MM.1S (cell line): ENCODE results near the gene ATP5F1D.

Experiments
- DNase-seq: peaks from one replicate; pipeline ENCODE4 v3.0.0-alpha.2; 2015
- H2AFZ ChIP-seq: fragments of 300-600 bp; sonication (generic); 2 replicates; pipeline ENCODE4 v1.6.0; 2016; ENCODE audit warnings: antibody characterized with exemption, low read length
- H3F3A ChIP-seq: fragments of 300-600 bp; sonication (generic); 2 replicates; pipeline ENCODE4 v1.6.1; 2016; ENCODE audit warnings: mild to moderate bottlenecking, antibody characterized with exemption, low read length, moderate library complexity, mixed read lengths; ENCODE audit not compliant: insufficient read depth
- H3K27ac ChIP-seq: fragments of 300-600 bp; sonication (generic); 2 replicates; pipeline ENCODE4 v1.5.1; 2016; ENCODE audit warnings: mild to moderate bottlenecking, low read length
- H3K27me3 ChIP-seq: fragments of 300-600 bp; sonication (generic); replicated peaks from 2 replicates; pipeline ENCODE4 v1.6.0; 2016; ENCODE audit warnings: low read length; ENCODE audit not compliant: insufficient read depth
- H3K36me3 ChIP-seq: fragments of 300-600 bp; sonication (generic); replicated peaks from 2 replicates; pipeline ENCODE4 v1.6.1; 2016; ENCODE audit warnings: mild to moderate bottlenecking, low read length, mixed read lengths; ENCODE audit not compliant: insufficient read depth
- H3K4me1 ChIP-seq: fragments of 300-600 bp; sonication (generic); 2 replicates; pipeline ENCODE4 v1.6.1; 2016; ENCODE audit warnings: low read length, mixed read lengths
- H3K4me2 ChIP-seq: fragments of 300-600 bp; sonication (generic); 2 replicates; pipeline ENCODE4 v1.6.0; 2016; ENCODE audit warnings: low read depth, low read length
- H3K4me3 ChIP-seq: fragments of 300-600 bp; sonication (generic); 2 replicates; pipeline ENCODE4 v1.5.1; 2016; ENCODE audit warnings: low read length, mixed read lengths
- H3K79me2 ChIP-seq: fragments of 300-600 bp; sonication (generic); 2 replicates; pipeline ENCODE4 v1.6.1; 2016; ENCODE audit warnings: mixed run types, low read length, mixed read lengths
- H3K9ac ChIP-seq: fragments of 300-600 bp; sonication (generic); 2 replicates; pipeline ENCODE4 v1.6.1; 2016; ENCODE audit warnings: low read length, mixed read lengths
- H3K9me2 ChIP-seq: fragments of 300-600 bp; sonication (generic); replicated peaks from 2 replicates; pipeline ENCODE4 v1.6.1; 2016; ENCODE audit warnings: mild to moderate bottlenecking, low read length, mixed read lengths; ENCODE audit not compliant: insufficient read depth
- H3K9me3 ChIP-seq: fragments of 300-600 bp; sonication (generic); replicated peaks from 2 replicates; pipeline ENCODE4 v1.6.1; 2016; ENCODE audit warnings: mild to moderate bottlenecking, low read length, mixed read lengths; ENCODE audit not compliant: insufficient read depth
- H4K20me1 ChIP-seq: fragments of 300-600 bp; sonication (generic); 2 replicates; pipeline ENCODE4 v1.6.1; 2016; ENCODE audit warnings: mild to moderate bottlenecking, low read length, moderate library complexity, mixed read lengths; ENCODE audit not compliant: insufficient read depth
- EZH2 ChIP-seq: fragments of 300-600 bp; sonication (generic); optimal IDR thresholded peaks from 2 replicates; pipeline ENCODE3; 2017; ENCODE audit warnings: low read depth, mild to moderate bottlenecking, antibody characterized with exemption, low read length, mixed read lengths
- EZH2phosphoT487 ChIP-seq: fragments of 300-600 bp; sonication (generic); IDR thresholded peaks from 2 replicates; pipeline ENCODE4 v1.6.1; 2018; ENCODE audit warnings: antibody characterized with exemption, low read length
- TF ChIP-seq, protein P1 (sequence below): fragments of 300-600 bp; sonication (generic); IDR thresholded peaks from 2 replicates; pipeline ENCODE4 v1.5.1; 2016; ENCODE audit warnings: antibody characterized with exemption, low read length, mixed read lengths

The ATP5F1D gene

DNA sequence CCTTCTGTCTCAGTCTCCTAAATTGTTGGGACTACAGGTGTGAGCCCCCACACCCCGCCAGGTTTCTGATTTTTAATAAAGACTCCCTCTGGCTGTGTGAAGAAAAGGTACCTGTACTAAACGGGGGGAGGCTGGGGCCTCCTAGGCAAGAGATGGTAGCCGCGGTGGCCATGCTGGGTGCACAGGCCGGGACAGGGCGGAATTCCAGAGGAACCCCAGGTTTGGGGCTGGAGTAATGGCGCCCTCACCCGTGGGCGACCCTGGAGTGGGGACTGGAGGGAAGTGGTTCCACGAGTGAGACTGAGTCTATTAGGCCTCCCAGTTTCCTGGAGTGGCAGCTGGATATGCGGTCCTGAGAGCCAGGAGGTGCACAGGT is 2.1 kb upstream of the ATP5F1D start:
- no peak overlapping the region for H3K9ac ChIP-seq
- no peaks in the 10 kb centered on the region for H3K9me3 ChIP-seq
- H3K4me1 ChIP-seq, result peaks cover 14% of the 10 kb centered on the region

DNA sequence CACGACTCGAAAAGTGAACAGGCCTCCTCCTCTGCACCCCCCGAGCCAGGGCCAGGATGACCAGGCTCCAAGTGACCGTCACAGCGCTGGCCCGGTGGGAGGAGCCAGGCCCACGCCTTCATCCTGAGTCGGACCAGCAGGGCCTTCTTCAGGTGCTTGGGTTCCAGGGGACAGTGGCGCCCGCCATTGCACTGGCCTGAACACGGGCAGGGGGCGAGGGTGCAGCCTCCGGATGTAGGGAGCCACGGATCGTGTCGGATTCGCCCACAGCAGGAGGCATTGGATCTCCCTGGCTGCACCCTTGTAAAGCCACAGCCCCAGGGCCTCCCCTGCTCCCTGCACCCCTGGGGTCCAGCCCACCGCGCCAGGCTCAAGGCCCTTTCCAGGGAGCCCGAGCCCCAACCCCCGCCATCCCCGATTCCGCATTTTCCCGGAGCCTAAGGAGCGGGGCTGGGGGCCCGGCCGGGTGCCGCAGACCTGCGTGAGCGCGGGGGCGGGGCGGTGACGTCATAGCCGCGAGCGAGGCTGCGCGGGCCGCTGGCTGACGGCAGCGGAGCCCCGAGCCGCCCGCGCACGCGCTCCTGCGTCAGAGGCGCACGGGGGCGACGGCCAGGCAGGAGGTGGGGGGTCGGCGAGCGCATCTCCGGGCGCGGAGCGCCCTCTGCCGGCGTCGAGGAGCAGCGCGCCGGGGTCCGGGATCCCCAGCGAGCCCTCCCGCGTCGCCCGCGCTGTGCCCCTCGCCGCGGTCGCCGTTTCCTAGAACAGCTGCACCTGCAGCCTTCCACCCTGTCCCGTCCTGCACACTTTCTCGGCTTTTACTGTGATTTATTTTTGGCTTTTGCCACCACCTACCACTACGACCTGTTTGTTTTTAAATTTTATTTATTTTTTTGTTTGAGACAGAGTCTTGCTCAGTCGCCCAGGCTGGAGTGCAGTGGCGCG is 1.5 kb upstream of the ATP5F1D start:
- H3K4me1 ChIP-seq, result peaks cover 17% of the 10 kb centered on the region
- no peak overlapping the region for H3K27ac ChIP-seq
- H4K20me1 ChIP-seq, result no peaks in the 10 kb centered on the region
- peaks cover 32% of the 10 kb centered on the region for H3K79me2 ChIP-seq
- H3K27me3 ChIP-seq, result peaks cover 43% of the 10 kb centered on the region
- H3K4me2 ChIP-seq, result peak overlapping the region; percentile 85
- H3F3A ChIP-seq, result peaks cover 33% of the 10 kb centered on the region
- peak overlapping the region; percentile 88 for H3K4me3 ChIP-seq
- no peak overlapping the region for H3K9ac ChIP-seq
- H2AFZ ChIP-seq, result peak overlapping the region; percentile 77; the same call in 1 of the 2 replicates
- TF ChIP-seq EZH2phosphoT487 (no peak), EZH2 (no peak)
- TF ChIP-seq, protein P1, sequence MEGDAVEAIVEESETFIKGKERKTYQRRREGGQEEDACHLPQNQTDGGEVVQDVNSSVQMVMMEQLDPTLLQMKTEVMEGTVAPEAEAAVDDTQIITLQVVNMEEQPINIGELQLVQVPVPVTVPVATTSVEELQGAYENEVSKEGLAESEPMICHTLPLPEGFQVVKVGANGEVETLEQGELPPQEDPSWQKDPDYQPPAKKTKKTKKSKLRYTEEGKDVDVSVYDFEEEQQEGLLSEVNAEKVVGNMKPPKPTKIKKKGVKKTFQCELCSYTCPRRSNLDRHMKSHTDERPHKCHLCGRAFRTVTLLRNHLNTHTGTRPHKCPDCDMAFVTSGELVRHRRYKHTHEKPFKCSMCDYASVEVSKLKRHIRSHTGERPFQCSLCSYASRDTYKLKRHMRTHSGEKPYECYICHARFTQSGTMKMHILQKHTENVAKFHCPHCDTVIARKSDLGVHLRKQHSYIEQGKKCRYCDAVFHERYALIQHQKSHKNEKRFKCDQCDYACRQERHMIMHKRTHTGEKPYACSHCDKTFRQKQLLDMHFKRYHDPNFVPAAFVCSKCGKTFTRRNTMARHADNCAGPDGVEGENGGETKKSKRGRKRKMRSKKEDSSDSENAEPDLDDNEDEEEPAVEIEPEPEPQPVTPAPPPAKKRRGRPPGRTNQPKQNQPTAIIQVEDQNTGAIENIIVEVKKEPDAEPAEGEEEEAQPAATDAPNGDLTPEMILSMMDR, result peak; percentile 73
- H3K9me3 ChIP-seq, result no peaks in the 10 kb centered on the region
- no peaks in the 10 kb centered on the region for H3K36me3 ChIP-seq
- peak; percentile 79 for DNase-seq
- H3K9me2 ChIP-seq, result no peaks in the 10 kb centered on the region

More for the DNA sequence above, 2.1 kb upstream of the ATP5F1D start:
- no peak for DNase-seq
- Histone ChIP-seq H3K27ac (no peak overlapping the region), H3K79me2 (peaks cover 26% of the 10 kb centered on the region), H3K27me3 (peaks cover 49% of the 10 kb centered on the region), H3K4me3 (no peak overlapping the region), H3K36me3 (no peaks in the 10 kb centered on the region), H4K20me1 (no peaks in the 10 kb centered on the region), H3K9me2 (no peaks in the 10 kb centered on the region), H3K4me2 (no peak overlapping the region), H2AFZ (no peak overlapping the region), H3F3A (peaks cover 30% of the 10 kb centered on the region)
- TF ChIP-seq EZH2 (no peak), EZH2phosphoT487 (no peak)
- TF ChIP-seq, protein P1, result no peak

DNA sequence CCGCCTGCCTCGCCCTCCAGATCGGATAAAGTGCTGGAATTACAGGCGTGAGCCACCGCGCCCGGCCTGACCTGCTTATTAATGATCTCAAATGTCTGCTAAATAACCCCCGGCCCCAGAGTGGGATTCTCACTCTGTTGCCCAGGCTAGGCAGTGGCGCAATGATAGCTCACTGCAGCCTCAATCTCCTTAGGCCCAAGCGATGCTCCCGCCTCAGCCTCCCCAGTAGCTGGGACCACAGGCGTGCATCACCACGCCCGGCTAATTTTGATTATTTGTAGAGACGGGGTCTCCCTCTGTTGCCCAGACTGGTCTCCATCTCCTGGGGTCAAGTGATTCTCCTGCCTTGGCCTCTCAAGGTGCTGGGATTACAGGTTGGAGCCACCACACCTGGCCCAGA is 626 bp upstream of the ATP5F1D start:
- H3K9me2 ChIP-seq, result no peaks in the 10 kb centered on the region
- no peak for DNase-seq
- peak overlapping the region; percentile 88 for H3K4me3 ChIP-seq
- TF ChIP-seq EZH2 (no peak), EZH2phosphoT487 (no peak)
- TF ChIP-seq, protein P1, result no peak
- peaks cover 34% of the 10 kb centered on the region for H3K27me3 ChIP-seq
- H3K4me1 ChIP-seq, result peaks cover 17% of the 10 kb centered on the region
- H3F3A ChIP-seq, result peaks cover 33% of the 10 kb centered on the region
- no peak overlapping the region for H3K27ac ChIP-seq
- peaks cover 33% of the 10 kb centered on the region for H3K79me2 ChIP-seq
- peak overlapping the region; percentile 85 for H3K4me2 ChIP-seq
- H3K9me3 ChIP-seq, result no peaks in the 10 kb centered on the region
- H2AFZ ChIP-seq, result peak overlapping the region; percentile 77
- H3K36me3 ChIP-seq, result no peaks in the 10 kb centered on the region
- no peaks in the 10 kb centered on the region for H4K20me1 ChIP-seq
- peak overlapping the region; percentile 1; the same call in 1 of the 2 replicates for H3K9ac ChIP-seq
